ENCODE measurements around the gene SERTAD1. TPM values are rescaled to one million over a fixed set of nuclear protein-coding genes. Genes with fewer than 3 reads are reported as not detected.
"Not testable (repeated sequence)": the region's sequence is repeated elsewhere in the genome, so short reads cannot be mapped to it uniquely, and the experiment has no call there.

SERTAD1 gene
- total RNA-seq, 1 donor from 2014 or later = 19.3 TPM

DNA sequence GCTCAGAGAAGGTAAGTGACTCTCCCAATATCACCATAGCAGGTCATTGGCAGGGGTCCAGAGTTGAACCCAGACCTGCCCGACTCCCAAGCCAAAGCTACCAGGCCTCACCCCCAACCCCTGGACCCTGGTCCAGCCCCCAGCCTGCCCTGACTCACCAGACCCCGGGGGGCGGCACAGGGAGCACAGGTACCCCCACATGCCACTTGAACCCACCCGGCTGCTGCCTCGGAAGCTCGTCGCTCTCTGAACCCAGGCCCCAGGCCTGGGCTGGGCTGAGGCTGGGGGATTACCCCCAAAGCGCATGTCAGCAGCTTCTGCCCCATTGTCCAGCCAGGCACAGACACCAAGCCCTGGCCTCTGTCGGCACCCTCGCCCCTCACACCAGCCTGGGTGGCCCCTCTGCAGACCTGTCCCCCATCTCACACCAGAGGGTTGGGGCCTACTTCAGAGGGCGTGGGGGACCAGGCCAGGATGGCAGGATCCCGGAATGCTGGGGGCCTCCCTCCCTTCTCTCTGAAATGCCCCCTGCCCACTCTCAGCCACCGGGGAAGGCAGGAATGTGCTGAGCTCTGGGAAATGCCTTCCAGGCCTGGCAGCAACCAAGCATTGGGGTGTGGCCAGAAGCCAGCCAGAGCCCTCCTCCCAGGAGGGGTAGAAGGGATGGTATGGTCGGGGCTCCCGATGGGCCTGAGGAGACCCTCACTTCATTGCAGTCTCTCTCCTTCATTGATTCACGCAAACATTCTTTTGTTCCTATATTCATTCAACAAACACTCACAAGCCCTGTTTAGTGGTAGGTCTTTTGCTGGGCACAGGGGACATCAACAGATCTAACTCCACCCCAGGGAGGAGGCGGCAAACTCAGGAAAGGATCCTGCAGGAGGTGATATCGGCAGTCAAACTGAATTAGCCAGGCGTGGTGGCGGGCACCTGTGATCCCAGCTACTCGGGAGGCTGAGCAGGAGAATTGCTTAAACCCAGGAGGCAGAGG is 11.0 kb downstream of the SERTAD1 start:
- intact Hi-C loops (cut with micrococcal nuclease) = no loop called here
- Mint-ChIP-seq H3K4me3 (no peak overlapping the region), H3K27me3 (no peaks in the 10 kb centered on the region), H3K27ac (no peak overlapping the region), H3K9me3 (no peaks in the 10 kb centered on the region), H3K36me3 (ENCODE audit: low read depth) (no peaks in the 10 kb centered on the region), H3K4me1 (peaks cover 30% of the 10 kb centered on the region)
- no peak for DNase-seq

DNA sequence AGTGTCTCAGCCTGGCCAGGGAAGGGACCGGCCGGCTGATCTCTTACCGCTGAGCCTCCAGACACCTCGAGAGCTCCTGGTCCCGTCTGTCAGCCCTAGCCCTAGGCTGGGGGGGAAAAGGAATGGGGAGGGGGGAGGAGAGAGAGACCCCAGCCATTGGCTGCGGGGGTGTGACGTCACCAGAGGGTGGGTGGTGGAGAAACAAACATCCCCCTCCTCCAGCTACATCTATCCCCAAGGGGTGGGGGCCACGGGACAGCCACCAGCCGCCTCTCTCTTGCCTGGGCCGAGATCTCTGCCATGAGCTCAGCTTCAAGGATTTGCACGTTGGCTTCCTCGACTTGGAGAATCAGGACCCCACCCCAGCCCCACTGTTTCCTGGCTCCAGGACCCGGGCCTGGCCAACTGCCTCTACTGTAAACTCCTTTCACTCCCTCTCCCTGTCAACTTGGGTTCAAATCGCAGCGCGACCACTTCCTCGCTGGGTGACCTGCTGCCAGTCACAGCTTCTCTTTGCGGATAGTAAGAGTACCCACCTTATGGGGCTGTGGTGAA is 12.4 kb downstream of the SERTAD1 start, which contains the start of gene PRX:
Gene PRX (minus strand): TSS at position 88 of the 555 bp plus-strand sequence. CDS start 5,446 bp downstream, outside the sequence.
- DNase-seq = no peak
- H3K9me3 Mint-ChIP-seq = no peaks in the 10 kb centered on the region
- intact Hi-C loops (cut with micrococcal nuclease) = no loop called here

DNA sequence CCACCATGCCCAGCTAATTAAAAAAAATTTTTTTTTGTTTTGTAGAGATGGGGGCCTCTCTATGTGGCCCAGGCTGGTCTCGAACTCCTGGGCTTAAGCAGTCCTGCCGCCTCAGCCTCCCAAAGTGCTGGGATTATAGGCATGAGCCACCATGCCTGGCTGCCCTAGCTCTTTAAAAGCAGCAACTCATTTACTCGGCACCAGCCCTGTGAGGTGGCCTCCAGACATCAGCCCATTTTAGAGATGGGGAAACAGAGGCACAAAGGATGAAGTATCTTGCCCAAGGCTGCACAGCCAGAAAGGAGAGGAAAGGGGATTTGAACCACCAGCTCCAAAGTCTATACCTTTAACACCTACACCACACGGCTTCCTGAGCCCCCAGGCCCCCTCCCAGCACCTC is 12.9 kb downstream of the SERTAD1 start:
- no peaks in the 10 kb centered on the region for H3K27me3 Mint-ChIP-seq
- no peaks in the 10 kb centered on the region for H3K36me3 Mint-ChIP-seq (ENCODE audit: low read depth)
- intact Hi-C loops (cut with micrococcal nuclease) = no loop called here
- H3K27ac Mint-ChIP-seq = no peak overlapping the region
- no peak overlapping the region for H3K4me3 Mint-ChIP-seq
- H3K9me3 Mint-ChIP-seq = no peaks in the 10 kb centered on the region
- H3K4me1 Mint-ChIP-seq = peaks cover 19% of the 10 kb centered on the region
- DNase-seq = no peak

More for the DNA sequence above, 12.4 kb downstream of the SERTAD1 start, which contains the start of gene PRX:
- Mint-ChIP-seq H3K27me3 (no peaks in the 10 kb centered on the region), H3K4me1 (peaks cover 21% of the 10 kb centered on the region), H3K27ac (no peak within 1 kb of the TSS), H3K4me3 (no peak within 1 kb of the TSS), H3K36me3 (ENCODE audit: low read depth) (no peaks in the 10 kb centered on the region)

DNA sequence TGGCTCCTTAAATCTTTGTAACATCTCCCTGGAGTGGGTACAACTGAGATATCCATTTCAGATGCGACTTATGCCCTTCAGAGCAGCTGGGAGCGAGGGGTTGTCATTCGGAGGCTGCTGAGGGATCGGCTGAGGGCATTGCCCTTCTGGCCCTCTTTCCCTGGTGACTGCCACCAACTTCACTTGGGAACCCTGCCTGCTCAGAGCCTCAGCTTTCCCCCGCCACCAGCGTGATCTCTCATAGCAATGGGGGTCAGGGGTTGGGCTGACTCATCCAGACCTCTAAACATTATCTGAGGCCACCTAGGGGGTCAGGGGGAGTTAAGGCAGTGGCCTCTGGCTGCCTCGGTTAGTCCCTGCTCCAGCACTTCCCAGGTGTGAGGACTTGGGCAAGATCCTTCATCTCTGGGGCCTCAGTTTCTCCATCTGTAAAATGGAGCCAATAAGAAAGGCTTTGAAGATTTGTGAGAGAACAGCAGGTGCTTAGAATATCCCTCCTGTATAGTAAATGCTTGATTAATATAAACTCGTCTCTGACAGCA is 13.8 kb downstream of the SERTAD1 start:
- intact Hi-C loops (cut with micrococcal nuclease) = no loop called here
- Mint-ChIP-seq H3K27me3 (no peaks in the 10 kb centered on the region), H3K4me3 (no peak overlapping the region), H3K27ac (no peak overlapping the region), H3K36me3 (ENCODE audit: low read depth) (no peaks in the 10 kb centered on the region), H3K9me3 (no peaks in the 10 kb centered on the region), H3K4me1 (peaks cover 17% of the 10 kb centered on the region)
- no peak for DNase-seq

DNA sequence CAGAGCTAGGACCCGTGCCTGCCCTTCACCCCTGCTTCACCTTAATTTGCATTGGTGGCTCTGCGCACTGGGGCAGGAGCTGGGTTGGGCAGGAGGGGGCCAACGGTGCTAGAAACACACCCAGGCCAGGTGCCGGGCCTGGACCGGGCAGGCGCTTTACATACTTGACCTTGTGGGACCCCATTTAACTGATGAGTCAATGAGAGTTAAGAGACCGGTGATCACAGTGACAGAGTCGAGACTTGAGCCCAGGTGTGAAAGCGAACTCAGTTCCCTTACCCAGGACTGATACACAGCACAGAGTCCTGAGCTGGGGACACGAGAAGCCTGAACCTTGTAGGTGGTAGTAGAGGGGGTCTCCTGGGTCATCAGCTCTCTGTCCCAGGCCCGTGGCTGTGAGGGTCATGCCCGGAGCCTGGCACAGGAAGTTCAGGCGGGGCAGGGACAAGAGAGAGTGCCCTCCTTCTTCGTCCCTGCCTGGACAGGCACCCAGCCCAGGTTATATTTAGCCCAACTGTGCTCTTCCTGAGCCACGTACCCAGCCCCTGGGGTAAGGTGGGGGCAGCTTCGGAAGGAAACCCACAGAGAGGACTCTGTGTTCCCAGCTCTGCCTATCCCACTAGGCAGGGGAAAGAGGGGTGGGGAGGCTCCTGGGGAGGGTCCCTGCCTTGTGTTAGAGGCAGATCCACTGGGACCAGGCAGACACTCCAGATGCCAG is 14.5 kb downstream of the SERTAD1 start:
- Mint-ChIP-seq H3K27ac (no peak overlapping the region), H3K4me3 (no peak overlapping the region), H3K4me1 (peaks cover 13% of the 10 kb centered on the region), H3K36me3 (ENCODE audit: low read depth) (no peaks in the 10 kb centered on the region), H3K9me3 (no peaks in the 10 kb centered on the region), H3K27me3 (no peaks in the 10 kb centered on the region)
- DNase-seq = no peak
- intact Hi-C loops (cut with micrococcal nuclease) = no loop called here

DNA sequence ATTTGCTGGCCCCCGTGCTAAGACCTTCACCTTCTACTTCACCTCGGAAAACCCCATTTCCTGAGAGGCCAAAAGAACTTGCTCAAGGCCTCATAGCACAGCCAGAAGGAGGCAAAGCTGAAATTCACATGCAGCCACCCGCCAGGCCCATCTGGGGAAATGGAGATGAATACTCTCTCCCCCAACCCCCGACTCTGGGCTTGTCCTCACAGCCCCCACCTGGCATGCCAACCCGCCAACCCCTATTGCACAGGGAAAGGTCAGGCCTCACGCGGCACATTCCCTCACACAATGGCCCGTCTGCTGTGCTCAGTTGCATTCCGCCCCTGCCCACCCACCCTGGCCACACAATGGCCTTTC is 15.8 kb downstream of the SERTAD1 start:
- H3K27ac Mint-ChIP-seq = no peak overlapping the region
- no peaks in the 10 kb centered on the region for H3K36me3 Mint-ChIP-seq (ENCODE audit: low read depth)
- DNase-seq = no peak
- no peaks in the 10 kb centered on the region for H3K27me3 Mint-ChIP-seq
- intact Hi-C loops (cut with micrococcal nuclease) = no loop called here
- peaks cover 10% of the 10 kb centered on the region for H3K4me1 Mint-ChIP-seq
- no peaks in the 10 kb centered on the region for H3K9me3 Mint-ChIP-seq
- H3K4me3 Mint-ChIP-seq = no peak overlapping the region

DNA sequence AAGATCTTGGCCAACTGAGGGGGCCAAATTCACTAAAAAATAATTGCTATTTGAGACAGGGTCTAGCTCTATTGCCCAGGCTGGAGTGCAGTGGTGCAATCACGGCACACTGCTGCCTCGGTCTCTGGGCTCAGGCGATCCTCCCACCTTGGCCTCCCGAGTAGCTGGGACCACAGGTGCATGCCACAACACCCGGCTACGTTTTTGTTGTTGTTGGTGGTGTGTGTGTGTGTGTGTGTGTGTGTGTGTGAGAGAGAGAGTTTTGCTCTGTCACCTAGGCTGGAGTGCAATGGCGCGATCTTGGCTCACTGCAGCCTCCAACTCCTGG is 17.2 kb downstream of the SERTAD1 start:
- H3K4me1 Mint-ChIP-seq = peaks cover 14% of the 10 kb centered on the region

DNA sequence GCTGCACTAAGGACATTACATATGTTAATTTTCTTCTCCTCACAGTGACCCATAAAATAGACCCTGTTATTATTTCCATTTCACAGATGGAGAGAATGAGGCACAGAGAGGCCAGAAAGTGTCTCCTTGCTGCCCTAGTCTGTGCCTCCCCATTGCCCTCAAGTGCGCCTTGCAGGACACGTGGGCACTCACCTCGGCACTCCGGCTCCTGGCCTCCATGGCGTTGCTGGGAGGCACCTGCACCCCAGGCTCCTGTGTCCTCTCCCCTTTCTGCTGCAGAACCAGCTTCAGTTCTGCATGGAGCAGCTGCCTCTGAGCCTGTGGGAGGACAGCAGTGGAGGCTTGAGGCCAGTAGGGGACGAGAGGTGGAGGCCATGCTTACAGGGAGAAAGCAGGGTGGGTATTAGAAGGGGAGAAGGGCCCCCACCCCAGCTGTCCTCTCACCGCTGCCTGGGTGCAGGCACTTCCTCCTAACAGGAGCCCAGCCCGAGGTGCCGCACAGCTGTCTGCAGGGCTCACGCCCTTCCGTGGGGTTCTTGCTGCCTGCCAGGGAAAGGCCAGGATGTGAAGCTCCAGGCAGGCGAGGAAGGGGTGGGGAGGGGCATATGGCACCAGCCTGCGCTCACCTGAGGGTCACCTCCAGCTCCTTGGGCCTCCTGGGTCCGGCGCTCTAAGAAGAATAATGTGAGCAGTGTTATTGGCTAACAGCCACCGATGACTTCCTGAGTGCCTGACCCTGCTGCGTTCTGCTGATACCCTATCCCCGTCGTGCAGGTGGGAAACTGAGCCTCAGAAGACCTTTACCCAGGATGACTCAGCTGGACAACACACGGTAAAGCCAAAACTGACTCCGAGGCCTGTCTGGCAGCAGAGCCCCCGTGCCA is 17.8 kb downstream of the SERTAD1 start:
- intact Hi-C loops (cut with micrococcal nuclease) = no loop called here
- H3K27ac Mint-ChIP-seq = no peak overlapping the region

More for the DNA sequence above, 17.2 kb downstream of the SERTAD1 start:
- intact Hi-C loops (cut with micrococcal nuclease); DNase-seq; H3K36me3 Mint-ChIP-seq (ENCODE audit: low read depth); H3K4me3 Mint-ChIP-seq; H3K27ac Mint-ChIP-seq; H3K27me3 Mint-ChIP-seq; H3K9me3 Mint-ChIP-seq: not testable (repeated sequence)

DNA sequence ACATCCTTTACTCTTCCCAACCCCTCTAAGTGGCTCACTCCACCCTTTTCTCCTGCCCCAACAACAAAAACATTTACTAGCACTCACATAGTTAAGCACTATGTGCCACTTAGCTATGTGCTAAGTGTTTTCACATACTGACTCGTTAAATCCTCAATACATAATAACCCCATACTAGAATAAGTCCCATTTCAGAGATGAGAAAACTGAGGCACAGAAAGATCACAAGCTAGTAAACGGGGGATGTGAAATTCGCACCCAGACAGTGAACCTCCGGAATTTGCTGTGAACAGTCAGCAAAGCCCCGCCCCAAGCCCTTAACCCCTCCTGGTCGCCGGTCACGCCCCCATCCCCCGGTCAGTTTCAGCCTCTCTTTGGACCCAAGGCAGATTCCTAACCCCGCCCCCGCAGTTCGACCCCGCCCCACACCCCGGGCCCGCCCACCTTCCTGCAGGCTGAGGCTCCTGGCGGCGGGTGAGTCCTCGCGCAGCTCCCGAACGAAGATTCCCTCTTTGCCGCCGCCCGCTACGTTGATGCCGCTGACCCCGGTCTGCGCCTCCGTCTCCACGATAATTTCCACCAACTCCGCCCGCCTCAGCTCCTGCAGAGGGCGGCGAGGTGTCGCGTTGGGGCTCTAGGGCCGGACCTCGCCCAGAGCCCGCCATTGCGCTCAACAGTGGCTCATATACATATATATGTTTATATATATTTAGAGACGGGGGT is 22.4 kb downstream of the SERTAD1 start:
- Mint-ChIP-seq H3K4me3 (peak overlapping the region; percentile 88), H3K27me3 (peaks cover 3% of the 10 kb centered on the region), H3K9me3 (no peaks in the 10 kb centered on the region), H3K27ac (peak overlapping the region; percentile 80), H3K36me3 (ENCODE audit: low read depth) (no peaks in the 10 kb centered on the region), H3K4me1 (peaks cover 23% of the 10 kb centered on the region)
- peak; percentile 95 for DNase-seq
- intact Hi-C loops (cut with micrococcal nuclease) = no loop called here

More for the DNA sequence above, 17.8 kb downstream of the SERTAD1 start:
- peaks cover 16% of the 10 kb centered on the region for H3K4me1 Mint-ChIP-seq
- DNase-seq = no peak
- H3K9me3 Mint-ChIP-seq = no peaks in the 10 kb centered on the region
- H3K4me3 Mint-ChIP-seq = no peak overlapping the region
- H3K27me3 Mint-ChIP-seq = no peaks in the 10 kb centered on the region
- H3K36me3 Mint-ChIP-seq (ENCODE audit: low read depth) = no peaks in the 10 kb centered on the region

DNA sequence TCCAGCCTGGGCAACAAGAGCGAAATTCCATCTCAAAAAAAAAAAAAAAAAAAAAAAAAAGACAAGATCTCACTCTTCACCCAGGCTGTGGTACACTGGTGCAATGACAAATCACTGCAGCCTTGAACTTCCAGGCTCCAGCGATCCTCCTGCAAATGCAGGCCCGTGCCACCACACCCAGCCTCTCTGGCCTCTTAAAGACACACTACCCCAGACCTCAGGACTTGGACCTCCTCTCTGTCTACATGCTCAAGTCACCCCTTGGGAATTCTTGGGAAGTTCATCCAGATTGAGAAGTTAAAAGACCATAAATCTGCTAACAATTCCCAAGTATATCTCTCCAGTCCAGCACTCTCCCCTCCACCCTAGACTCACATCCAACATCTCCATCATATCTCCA is 25.2 kb downstream of the SERTAD1 start:
- Mint-ChIP-seq H3K36me3 (ENCODE audit: low read depth) (no peaks in the 10 kb centered on the region), H3K4me1 (peaks cover 16% of the 10 kb centered on the region), H3K27me3 (peaks cover 3% of the 10 kb centered on the region), H3K27ac (no peak overlapping the region), H3K4me3 (no peak overlapping the region), H3K9me3 (no peaks in the 10 kb centered on the region)
- intact Hi-C loops (cut with micrococcal nuclease) = no loop called here
- DNase-seq = no peak

DNA sequence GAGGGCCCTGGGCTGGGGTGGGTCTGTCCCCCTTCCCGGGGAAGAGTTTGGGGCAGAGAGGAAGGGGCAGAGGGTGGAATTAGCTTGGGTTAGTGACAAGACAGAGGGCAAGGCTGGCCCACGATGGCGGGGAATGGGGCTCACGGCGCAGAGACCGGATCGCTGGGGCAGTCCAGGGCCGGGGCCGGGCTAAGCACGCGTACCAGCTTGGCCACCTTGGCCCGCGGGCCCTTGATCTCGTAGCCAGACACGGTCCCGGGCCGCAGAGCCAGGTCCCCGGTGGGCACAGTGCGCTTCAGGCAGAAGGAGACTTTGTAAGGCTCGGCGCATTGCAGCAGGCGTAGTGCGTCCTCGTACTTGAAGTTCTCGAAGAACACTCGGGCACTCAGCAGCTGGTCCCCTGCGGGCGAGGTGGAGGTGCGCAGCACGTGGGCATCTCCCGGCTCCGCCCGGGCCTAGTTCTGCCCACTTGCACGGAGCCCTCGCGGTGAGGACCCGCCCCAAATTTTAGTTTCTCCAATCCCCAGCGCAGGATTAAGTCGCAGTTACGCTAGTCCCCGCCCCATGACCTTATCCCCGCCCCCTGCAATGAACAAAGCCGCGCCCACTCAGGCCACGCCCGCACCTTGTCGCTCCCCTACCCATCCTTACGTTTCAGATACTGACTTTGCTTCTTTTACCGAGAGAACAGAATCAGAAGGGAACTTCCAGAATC is 27.2 kb downstream of the SERTAD1 start:
- intact Hi-C loops (cut with micrococcal nuclease) = no loop called here

DNA sequence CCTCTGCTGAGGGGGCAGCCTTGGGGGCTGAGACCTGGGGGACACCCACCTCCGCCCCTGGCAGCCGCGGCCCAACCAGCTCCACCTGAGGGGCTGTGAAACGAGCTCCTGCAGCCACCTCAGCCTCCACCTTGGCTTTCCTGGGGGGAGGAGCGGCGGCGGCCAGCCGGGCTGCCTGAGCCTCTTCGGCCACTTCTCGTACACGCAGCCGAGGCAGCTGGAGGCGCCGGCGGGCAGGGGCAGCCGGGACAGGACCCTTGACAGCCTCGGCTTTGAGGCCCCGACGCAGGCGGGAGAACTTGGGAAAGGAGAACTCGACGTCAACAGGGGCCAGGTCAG is 28.3 kb downstream of the SERTAD1 start:
- no peaks in the 10 kb centered on the region for H3K9me3 Mint-ChIP-seq
- DNase-seq = no peak
- no peak overlapping the region for H3K4me3 Mint-ChIP-seq
- H3K36me3 Mint-ChIP-seq (ENCODE audit: low read depth) = no peaks in the 10 kb centered on the region
- H3K27me3 Mint-ChIP-seq = peaks cover 3% of the 10 kb centered on the region
- H3K27ac Mint-ChIP-seq = no peak overlapping the region
- intact Hi-C loops (cut with micrococcal nuclease) = no loop called here
- peaks cover 6% of the 10 kb centered on the region for H3K4me1 Mint-ChIP-seq

More for the DNA sequence above, 27.2 kb downstream of the SERTAD1 start:
- peak overlapping the region; percentile 26 for H3K4me3 Mint-ChIP-seq
- peaks cover 3% of the 10 kb centered on the region for H3K27me3 Mint-ChIP-seq
- H3K9me3 Mint-ChIP-seq = no peaks in the 10 kb centered on the region
- H3K36me3 Mint-ChIP-seq (ENCODE audit: low read depth) = no peaks in the 10 kb centered on the region
- no peak overlapping the region for H3K27ac Mint-ChIP-seq
- H3K4me1 Mint-ChIP-seq = peaks cover 11% of the 10 kb centered on the region
- peak; percentile 86 for DNase-seq
